ENCODE measurements around the gene EDEM3.

EDEM3 gene

DNA sequence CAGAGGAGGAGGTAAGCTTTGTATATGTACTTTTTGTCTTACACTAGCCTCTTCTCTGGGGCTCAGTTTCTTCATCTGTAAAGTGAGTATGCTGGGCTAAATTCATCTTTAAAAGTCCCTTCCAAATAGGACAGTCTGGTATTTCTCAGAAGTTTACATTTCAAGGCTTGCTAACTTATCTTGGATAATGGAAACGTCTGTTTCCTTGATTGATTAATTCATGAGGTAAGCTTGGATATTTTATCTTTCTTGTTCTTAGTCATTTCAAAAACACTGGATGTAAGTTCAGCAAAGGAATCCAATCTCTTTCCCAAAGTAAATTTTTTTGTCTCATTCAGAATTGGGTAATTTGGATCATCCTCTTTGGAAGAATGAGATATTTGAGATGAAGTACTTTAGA lies 111.0 kb downstream of the EDEM3 start:
- DNase-seq (ENCODE audit: low read depth in 2 of 3, low spot score in 2 of 3), result no peak

DNA sequence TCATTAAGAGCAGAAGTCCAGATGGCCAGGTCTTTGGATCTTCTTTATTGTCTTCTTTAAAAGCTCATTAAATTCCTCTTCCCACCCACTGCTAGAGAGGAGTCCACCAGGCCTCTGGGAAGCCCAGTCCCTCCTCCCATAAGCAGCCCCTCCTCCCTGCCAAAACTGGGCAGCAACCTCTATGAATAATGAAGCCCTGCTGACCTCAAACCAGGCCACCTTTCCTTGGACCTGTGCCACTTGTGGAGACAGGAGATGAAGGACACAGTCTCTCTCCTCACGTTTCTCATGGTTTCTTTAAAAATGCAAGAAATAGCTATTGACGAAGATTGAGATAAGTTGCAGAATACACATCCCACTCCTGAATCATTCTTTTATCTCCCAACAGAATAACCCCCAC lies 112.8 kb downstream of the EDEM3 start:
- no peak for DNase-seq (ENCODE audit: low read depth in 2 of 3, low spot score in 2 of 3)

DNA sequence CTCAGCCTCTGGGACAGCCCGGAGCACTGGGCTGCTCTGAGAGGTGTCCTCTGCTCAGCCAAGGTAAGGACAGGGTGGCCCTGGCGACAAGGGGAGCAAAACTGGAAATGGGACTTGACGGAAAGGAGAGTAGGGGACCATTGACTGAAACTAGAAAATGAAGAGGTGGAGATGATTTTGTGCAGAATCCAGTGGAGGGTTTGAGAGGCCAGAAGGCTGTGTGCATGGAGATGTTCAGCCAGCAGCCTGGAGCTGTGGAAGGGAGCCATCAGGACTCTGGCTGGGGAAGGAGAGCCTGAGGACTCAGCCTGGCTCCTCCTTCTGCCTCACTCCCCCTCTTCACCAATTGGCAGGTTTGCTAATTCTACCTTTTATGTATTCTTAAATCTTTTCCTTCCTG lies 114.2 kb downstream of the EDEM3 start:
- no peak for DNase-seq (ENCODE audit: low read depth in 2 of 3, low spot score in 2 of 3)
